ENCODE data around the gene EFEMP2. TPM values are rescaled to one million over a fixed set of nuclear protein-coding genes. Genes with fewer than 3 reads are reported as not detected.
A peak's percentile ranks its signal among the peaks of the same experiment; 100 is the strongest.

The EFEMP2 gene
- total RNA-seq, 1 experiment from 2014 or later = 21.5 TPM

DNA sequence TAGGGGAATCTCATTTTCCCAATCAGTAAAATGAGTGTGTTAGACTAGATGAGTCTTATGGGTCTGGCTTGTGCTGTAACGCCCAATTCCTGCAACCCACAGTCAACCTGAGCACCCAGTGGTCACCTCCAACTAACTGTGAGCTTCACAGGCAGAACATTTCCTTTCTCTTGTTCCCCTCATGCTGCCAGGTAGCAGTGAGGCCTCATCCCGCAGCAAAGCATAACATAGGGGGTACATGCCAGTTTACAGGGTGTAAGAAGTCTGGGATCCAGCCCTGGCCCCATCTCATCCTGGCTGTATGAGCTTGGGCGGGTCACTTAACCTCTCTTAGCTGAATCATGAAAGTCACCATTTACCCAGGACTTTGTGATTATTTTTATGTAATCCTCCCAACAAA, 3.7 kb downstream of the EFEMP2 start:
- Histone ChIP-seq H3K36me3 (peaks cover 28% of the 10 kb centered on the region), H3K27ac (no peak overlapping the region), H3K9me3 (replicated peaks) (no peaks in the 10 kb centered on the region), H3K27me3 (no peaks in the 10 kb centered on the region), H3K4me3 (no peak overlapping the region), H3K4me1 (peaks cover 5% of the 10 kb centered on the region; the same call in 1 of the 2 replicates)
- no peak for DNase-seq

DNA sequence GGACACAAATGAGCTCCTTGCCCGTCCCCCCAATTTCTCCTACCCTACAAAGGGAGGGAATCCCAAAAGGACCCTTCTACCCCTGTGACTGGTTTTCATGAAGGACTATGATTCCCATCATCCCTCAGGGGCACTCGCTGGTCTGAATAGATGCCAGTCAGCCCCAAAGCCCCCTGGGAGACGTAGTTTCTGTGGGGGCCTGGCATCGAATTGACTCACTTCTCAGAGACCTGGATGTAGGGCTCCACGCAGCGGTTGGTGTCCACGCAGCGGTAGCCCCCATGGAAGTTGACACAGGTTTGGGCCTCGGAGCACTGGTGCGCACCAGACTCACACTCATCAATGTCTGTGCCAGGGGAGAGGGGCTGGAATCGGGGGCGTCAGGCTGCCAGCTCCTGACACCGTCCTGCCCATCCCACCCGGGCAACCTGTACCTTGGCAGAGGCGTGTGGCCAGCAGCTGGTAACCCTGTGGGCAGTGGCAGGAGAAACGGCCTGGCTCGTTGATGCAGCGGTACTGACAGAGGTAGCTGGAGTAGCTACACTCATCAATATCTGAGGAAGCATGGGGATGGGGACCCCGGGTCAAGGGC, 4.4 kb downstream of the EFEMP2 start:
- Histone ChIP-seq H3K4me3 (no peak overlapping the region), H3K27me3 (no peaks in the 10 kb centered on the region), H3K4me1 (peaks cover 5% of the 10 kb centered on the region; the same call in 1 of the 2 replicates), H3K9me3 (replicated peaks) (no peaks in the 10 kb centered on the region), H3K27ac (no peak overlapping the region), H3K36me3 (peaks cover 32% of the 10 kb centered on the region)
- DNase-seq = peak in 1 of 2 experiments; percentile 36

DNA sequence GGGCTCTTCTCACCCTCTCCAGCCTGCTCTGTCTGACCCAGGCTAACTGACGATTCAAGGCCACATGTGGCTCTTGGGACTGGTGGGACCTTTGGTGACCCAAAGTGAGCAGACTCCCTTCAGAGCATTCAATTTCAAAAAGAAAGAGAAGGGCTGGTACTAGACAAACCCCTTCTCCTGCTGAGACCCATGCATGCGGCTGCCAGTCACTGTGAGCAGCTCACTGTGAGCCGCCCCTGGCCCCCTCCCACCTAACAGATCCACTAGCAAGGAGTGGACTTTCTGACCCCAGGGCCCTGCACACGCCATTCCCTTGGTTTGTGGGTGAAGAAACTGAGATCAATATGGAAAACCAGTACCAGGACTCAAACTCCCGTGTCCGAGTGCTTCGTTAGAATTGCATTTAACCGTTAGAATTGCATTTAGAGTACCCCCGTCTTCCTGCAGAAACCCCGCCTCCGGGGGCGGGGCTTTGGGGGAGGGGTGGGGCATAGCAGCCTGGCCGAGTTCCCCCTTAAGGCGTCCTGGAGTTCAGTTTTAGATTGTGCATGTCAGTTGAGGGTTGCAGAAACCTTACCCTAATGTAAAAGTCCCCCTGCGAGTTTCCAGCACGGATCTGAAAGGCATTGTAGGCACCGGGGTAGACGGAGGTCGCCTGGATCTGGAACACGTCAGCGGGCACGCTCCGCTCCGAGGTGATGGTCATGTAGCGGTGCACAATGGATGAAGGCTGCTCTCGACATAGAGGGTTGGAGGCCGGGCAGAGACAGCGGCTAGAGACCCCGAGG, 5.1 kb downstream of the EFEMP2 start:
- Histone ChIP-seq H3K27me3 (no peaks in the 10 kb centered on the region), H3K36me3 (peaks cover 32% of the 10 kb centered on the region), H3K9me3 (replicated peaks) (no peaks in the 10 kb centered on the region), H3K4me1 (peaks cover 5% of the 10 kb centered on the region; the same call in 1 of the 2 replicates), H3K27ac (no peak overlapping the region), H3K4me3 (no peak overlapping the region)
- no peak for DNase-seq

DNA sequence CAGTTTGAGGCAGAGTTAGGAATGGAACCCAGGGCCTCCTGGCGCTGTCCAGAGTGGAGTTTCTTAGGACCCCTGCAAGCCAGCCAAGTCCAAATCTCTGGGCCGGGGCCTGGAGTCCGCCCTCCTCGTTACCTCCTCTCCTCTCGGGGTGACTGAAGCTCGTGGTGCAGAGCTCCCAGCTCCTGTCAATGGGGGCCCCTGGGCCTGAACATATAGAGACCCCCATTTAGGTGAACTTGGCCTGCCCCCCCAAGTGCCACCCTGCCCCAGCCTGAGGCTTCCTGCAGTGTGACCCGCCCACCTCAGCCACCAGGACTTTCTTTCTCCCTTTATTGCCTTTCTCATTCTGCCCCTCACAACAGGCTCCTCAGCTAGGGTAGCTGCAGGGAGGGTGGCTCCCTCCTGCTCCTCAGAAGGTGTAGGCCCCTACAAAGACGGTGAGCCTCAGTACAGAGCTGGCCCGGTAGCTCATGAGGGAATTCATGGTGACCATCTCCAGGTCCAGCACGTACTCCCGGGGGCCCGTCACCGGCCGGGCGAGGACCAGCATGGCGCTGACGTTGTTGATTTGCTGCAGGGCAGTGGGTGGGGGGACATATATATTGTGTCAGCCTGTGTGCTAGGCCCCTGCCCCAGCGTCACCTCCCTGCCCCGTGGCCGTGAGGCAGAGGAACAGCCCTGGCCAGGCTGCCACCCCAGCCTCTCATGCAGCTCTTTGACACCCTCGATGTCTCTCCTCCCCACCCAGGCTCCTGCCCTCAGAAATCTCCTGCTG, 5.9 kb downstream of the EFEMP2 start:
- Histone ChIP-seq H3K4me1 (peaks cover 2% of the 10 kb centered on the region; the same call in 1 of the 2 replicates), H3K27me3 (no peaks in the 10 kb centered on the region), H3K9me3 (replicated peaks) (no peaks in the 10 kb centered on the region), H3K27ac (no peak overlapping the region), H3K36me3 (peaks cover 32% of the 10 kb centered on the region), H3K4me3 (no peak overlapping the region)
- no peak for DNase-seq

DNA sequence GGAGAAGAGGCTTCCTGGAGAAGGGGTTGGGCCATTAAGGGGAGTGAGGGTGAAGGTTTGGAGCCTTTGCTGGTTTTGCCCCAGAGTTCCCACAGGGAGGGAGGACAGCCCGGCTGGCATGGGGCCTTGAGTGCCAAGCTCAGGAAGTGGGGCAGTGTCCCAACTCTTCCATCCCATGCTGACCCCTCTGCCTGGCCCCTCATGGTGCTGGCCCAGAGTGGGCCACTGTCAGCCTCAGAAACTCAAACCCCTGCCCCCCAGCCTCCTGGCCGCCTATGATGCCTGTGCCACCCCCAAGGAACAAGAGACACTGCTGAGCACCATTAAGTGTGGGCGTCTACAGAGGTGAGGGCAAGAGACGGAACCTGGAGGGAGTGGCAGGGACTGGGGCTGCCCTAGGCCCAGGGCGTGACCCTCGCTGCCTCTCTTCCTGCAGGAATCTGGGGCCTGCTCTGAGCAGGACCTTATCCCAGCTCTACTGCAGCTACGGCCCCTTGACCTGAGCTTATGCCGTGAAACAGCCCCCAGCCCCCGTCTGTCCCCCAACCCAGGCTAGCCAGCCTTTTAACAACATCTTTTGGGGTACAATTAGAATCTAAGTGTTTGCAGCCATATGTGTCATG, 6.9 kb downstream of the EFEMP2 start:
- peaks cover 32% of the 10 kb centered on the region for H3K36me3 ChIP-seq

DNA sequence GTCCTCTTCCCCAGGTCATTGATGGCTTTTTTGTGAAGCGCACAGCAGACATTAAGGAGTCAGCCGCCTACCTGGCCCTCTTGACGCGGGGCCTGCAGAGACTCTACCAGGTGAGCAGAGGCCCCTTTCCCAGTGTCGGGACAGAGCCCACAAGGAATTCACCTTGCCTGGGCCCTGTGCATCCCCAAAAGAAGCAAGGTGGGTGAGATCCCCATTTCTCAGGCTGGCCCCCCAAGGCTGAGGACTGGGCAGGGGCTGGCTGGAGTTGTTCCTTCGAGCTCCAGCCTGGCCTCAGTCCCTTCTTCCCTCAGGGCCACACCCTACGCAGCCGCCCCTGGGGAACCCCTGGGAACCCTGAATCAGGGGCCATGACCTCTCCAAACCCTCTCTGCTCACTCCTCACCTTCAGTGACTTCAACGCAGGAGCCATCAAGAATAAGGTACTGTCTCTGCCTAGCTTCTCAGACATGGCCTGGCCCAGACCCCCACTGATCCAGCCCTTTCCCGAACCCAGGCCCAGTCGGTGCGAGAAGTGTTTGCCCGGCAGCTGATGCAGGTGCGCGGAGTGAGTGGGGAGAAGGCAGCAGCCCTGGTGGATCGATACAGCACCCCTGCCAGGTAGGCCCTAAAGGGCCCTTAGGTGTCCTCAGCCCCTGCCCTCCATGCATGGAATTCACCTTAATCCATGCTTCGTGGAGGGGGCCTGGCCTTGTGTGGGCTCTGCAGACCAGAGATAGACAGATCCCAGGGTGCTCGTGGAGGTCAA, 7.7 kb downstream of the EFEMP2 start:
- no peak for DNase-seq
- H3K27me3 ChIP-seq = no peaks in the 10 kb centered on the region
- H3K4me3 ChIP-seq = no peak overlapping the region
- H3K9me3 ChIP-seq (replicated peaks) = no peaks in the 10 kb centered on the region
- H3K36me3 ChIP-seq = peaks cover 32% of the 10 kb centered on the region
- no peaks in the 10 kb centered on the region; the same call in 1 of the 2 replicates for H3K4me1 ChIP-seq
- no peak overlapping the region for H3K27ac ChIP-seq

More for the DNA sequence above, 6.9 kb downstream of the EFEMP2 start:
- Histone ChIP-seq H3K27ac (no peak overlapping the region), H3K27me3 (no peaks in the 10 kb centered on the region), H3K4me1 (peaks cover under 1% of the 10 kb centered on the region; the same call in 1 of the 2 replicates), H3K9me3 (replicated peaks) (no peaks in the 10 kb centered on the region), H3K4me3 (no peak overlapping the region)
- DNase-seq = no peak

DNA sequence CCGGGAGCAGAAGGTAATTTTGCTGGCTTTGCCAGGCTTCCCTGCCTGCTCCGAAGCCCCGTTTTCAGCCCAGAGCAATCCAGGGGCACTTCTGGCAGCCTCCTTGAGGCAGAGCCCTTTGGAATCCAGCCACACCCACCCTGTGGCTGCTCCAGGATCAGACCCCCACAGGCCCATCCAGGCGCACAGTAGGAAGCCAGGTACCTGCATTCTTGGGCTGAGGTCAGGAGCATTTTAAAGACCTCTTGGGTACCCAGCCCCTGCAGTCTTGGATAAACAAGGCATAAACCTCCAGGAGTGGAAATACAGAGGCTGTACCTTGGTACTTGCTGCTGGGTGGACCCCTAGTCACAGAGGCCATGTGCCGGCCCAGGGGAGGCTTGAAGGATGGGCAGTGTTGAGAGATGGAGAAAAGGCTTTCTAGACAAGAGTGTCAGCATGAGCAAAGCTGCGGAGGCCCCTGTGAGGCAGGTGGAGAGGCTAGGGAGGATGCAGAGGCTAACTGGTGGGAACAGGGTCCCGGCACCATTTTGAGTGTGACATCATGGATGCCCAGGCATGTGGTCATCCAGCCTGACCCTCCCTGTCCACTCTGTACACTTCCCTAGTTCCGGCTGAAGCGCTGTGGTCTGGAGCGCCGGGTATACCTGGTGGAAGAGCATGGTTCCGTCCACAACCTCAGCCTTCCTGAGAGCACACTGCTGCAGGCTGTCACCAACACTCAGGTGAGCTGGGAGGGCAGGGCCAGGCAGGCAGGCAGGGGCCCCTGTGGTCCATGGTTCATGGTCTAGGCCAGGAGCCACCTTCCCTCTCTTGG, 8.5 kb downstream of the EFEMP2 start:
- no peaks in the 10 kb centered on the region for H3K27me3 ChIP-seq
- H3K27ac ChIP-seq = no peak overlapping the region
- no peak overlapping the region for H3K4me3 ChIP-seq
- DNase-seq = no peak
- no peaks in the 10 kb centered on the region; the same call in 1 of the 2 replicates for H3K4me1 ChIP-seq
- H3K36me3 ChIP-seq = peaks cover 32% of the 10 kb centered on the region
- H3K9me3 ChIP-seq (replicated peaks) = no peaks in the 10 kb centered on the region

DNA sequence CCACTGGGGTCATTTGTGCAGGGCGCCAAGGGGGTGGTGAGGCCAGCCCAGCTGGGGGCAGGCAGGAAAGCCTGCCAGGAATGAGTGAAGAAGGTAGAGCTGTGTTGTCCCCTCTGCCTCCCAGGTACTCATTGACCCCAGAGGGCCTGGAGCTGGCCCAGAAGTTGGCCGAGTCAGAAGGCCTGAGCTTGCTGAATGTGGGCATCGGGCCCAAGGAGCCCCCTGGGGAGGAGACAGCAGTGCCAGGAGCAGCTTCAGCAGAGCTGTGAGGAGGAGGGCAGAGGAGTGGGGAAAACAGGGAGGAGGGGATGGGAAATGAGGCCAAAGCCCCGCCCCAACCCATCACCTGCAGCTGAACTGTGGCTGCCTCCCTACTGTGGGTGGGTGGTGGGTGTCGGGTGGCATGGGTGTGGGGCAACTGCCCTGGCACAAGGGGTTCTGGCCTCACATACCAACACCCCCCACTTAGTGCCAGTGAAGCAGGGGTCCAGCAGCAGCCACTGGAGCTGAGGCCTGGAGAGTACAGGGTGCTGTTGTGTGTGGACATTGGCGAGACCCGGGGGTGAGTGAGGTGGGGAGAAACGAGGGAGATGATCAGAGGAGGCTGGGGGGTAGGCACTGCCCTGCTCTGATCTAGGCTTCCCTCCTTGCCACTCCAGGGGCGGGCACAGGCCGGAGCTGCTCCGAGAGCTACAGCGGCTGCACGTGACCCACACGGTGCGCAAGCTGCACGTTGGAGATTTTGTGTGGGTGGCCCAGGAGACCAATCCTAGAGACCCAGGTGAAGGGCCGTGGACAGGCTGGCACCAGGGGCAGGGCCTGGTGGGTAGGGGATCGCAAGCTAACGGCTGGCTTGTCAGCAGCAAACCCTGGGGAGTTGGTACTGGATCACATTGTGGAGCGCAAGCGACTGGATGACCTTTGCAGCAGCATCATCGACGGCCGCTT, 9.4 kb downstream of the EFEMP2 start:
- Histone ChIP-seq H3K4me1 (no peaks in the 10 kb centered on the region; the same call in 1 of the 2 replicates), H3K27ac (no peak overlapping the region), H3K36me3 (peaks cover 32% of the 10 kb centered on the region), H3K27me3 (no peaks in the 10 kb centered on the region), H3K4me3 (no peak overlapping the region), H3K9me3 (replicated peaks) (no peaks in the 10 kb centered on the region)
- DNase-seq = no peak

DNA sequence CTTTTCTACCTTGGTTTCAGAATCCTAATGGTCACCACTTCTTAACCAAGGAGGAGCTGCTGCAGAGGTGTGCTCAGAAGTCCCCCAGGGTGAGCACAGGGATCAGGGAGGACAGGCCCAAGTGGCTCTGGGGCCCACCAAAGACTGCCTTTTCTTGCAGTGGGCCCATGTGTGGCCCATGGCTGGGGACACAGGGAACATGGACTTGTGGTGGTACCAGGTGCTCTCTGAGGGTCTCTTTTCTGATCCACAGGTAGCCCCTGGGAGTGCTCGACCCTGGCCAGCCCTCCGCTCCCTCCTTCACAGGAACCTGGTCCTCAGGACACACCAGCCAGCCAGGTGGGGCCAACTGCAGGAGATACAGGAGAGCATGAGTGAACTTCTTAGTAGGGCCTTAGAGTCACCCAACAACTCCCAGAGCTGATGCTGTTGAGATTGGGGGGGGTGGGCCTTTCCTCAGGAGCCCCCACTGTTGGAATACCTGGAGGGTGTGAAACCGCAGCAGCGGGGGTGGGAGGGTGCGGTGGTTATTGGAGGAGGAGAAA, 10.3 kb downstream of the EFEMP2 start:
- Histone ChIP-seq H3K36me3 (peaks cover 29% of the 10 kb centered on the region), H3K4me3 (no peak overlapping the region)

DNA sequence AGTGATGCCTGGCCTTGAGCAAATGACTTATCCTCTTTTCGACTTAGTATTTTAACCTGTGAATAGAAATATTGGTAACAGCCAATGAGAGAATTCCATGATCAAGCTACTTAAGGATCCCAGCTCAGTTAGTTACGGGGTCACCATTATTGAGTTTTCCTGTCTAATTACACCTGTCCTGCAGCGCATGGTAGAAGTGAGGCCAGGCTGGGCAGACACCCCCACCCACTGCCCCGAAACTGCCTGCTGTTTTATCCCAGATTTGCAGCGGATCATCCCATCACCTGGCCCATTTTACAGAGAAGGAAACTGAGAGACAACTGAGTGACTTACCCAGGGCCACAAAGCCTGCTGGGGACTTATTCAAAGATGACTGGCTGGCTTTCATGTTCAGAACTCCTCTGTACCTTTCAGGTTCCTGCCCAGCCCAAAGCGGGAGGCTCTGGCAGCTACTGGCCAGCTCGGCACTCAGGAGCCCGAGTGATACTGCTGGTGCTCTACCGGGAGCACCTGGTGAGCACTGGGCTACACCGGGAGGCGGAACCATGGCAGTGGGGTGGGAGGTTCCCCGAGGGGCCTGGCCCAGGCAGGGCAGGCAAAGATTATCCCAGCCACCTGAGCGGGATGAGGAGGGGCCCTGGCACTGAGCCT, 10.9 kb downstream of the EFEMP2 start:
- H3K4me3 ChIP-seq = peak overlapping the region; percentile 96
- no peak for DNase-seq
- no peak overlapping the region for H3K27ac ChIP-seq
- H3K27me3 ChIP-seq = no peaks in the 10 kb centered on the region
- H3K4me1 ChIP-seq = no peaks in the 10 kb centered on the region; the same call in 1 of the 2 replicates
- peaks cover 28% of the 10 kb centered on the region for H3K36me3 ChIP-seq
- no peaks in the 10 kb centered on the region for H3K9me3 ChIP-seq (replicated peaks)

More for the DNA sequence above, 10.3 kb downstream of the EFEMP2 start:
- Histone ChIP-seq H3K9me3 (replicated peaks) (no peaks in the 10 kb centered on the region), H3K27me3 (no peaks in the 10 kb centered on the region), H3K4me1 (no peaks in the 10 kb centered on the region; the same call in 1 of the 2 replicates), H3K27ac (no peak overlapping the region)
- no peak for DNase-seq

DNA sequence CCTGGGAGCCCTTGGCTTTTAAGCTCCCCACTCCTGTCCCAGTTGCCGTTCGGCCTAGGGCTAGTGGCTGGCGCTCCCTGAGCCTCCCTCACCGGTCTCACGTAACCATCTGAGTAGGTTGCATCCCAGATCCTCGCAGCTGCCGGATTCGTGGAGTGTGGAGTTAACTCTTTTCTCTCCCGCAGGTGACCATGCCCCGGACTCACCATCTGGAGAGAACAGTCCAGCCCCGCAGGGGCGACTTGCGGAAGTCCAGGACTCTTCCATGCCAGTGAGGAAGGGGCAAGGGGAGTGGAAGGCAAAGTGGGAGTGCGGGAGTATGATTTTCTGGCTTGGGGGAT, 11.5 kb downstream of the EFEMP2 start:
- peak overlapping the region; percentile 96 for H3K4me3 ChIP-seq
- no peaks in the 10 kb centered on the region for H3K27me3 ChIP-seq
- H3K36me3 ChIP-seq = peaks cover 30% of the 10 kb centered on the region
- H3K4me1 ChIP-seq = no peaks in the 10 kb centered on the region; the same call in 1 of the 2 replicates
- H3K27ac ChIP-seq = peak overlapping the region; percentile 74; the same call in 1 of the 2 replicates
- H3K9me3 ChIP-seq (replicated peaks) = no peaks in the 10 kb centered on the region
- peak in 1 of 2 experiments; percentile 40 for DNase-seq
